Upper lobe of right lung (tissue), 1 donor: ENCODE measurements around the gene MRTFA. TPM values are rescaled to one million over a fixed set of nuclear protein-coding genes. Genes with fewer than 3 reads are reported as not detected.
A peak's percentile ranks its signal among the peaks of the same experiment; 100 is the strongest.

ENCODE experiments used
- ATAC-seq: fragments of 200-7000 bp; cut with Tn5 transposase; one replicate; pipeline ENCODE4 v1.9.1; 2020; ENCODE audit warnings: mild to moderate bottlenecking, moderate library complexity
- DNase-seq: peaks from one replicate; pipeline ENCODE4 v3.0.0-alpha.2; 2020
- H3K27ac ChIP-seq: fragments of 200-600 bp; one replicate; pipeline ENCODE4 v1.8.0; 2022
- H3K27me3 ChIP-seq: fragments of 200-600 bp; one replicate; pipeline ENCODE4 v1.8.0; 2022; ENCODE audit warnings: mild to moderate bottlenecking
- H3K36me3 ChIP-seq: fragments of 200-600 bp; one replicate; pipeline ENCODE4 v1.8.0; 2022
- H3K4me1 ChIP-seq: fragments of 200-600 bp; one replicate; pipeline ENCODE4 v1.8.0; 2022
- H3K4me3 ChIP-seq: fragments of 200-600 bp; one replicate; pipeline ENCODE4 v1.8.0; 2022; ENCODE audit warnings: mild to moderate bottlenecking
- H3K9me3 ChIP-seq: fragments of 200-600 bp; one replicate; pipeline ENCODE4 v1.8.0; 2022
- CTCF ChIP-seq: fragments of 200-600 bp; IDR thresholded peaks from one replicate; pipeline ENCODE4 v1.8.0; 2022; ENCODE audit warnings: antibody characterized with exemption
- intact Hi-C: fragments of 100-400 bp; cut with DNase I; formaldehyde crosslinking; loops from one replicate; pipeline ENCODE4 v1.11.0; 2022
- total RNA-seq: library from RNA; stranded (reverse); fragmentation: NEBNext Ultra II Directional; extraction: Animal tissue kit (Norgen Biotek cat#: 25700); gene quantifications from one replicate; pipeline ENCODE4 v1.2.1, GENCODE V29; 2021
- donor health status: DM: no; HTN: yes; CAD: no; lungs with severe emphysema.

Gene MRTFA
- total RNA-seq, 1 donor from 2014 or later: 60.4 TPM

GRCh38 chr22:40638261-40638660 is 1.7 kb upstream of the MRTFA start:
- Histone ChIP-seq H3K9me3 (no peaks in the 10 kb centered on the region), H3K27ac (no peak overlapping the region), H3K27me3 (no peaks in the 10 kb centered on the region), H3K4me1 (peaks cover 28% of the 10 kb centered on the region), H3K36me3 (no peaks in the 10 kb centered on the region), H3K4me3 (peak overlapping the region; percentile 97)
- no peak for TF ChIP-seq CTCF
- intact Hi-C loops: no loop called here
- DNase-seq: peak; percentile 37
- no peak for ATAC-seq

GRCh38 chr22:40637183-40638150 is 948 bp upstream of the MRTFA start:
- no peaks in the 10 kb centered on the region for H3K9me3 ChIP-seq
- no peaks in the 10 kb centered on the region for H3K36me3 ChIP-seq
- peaks cover 28% of the 10 kb centered on the region for H3K4me1 ChIP-seq
- ATAC-seq: peak; percentile 38
- TF ChIP-seq CTCF: no peak
- peak; percentile 71 for DNase-seq
- peak overlapping the region; percentile 97 for H3K4me3 ChIP-seq
- H3K27me3 ChIP-seq: no peaks in the 10 kb centered on the region
- H3K27ac ChIP-seq: peak overlapping the region; percentile 91
- intact Hi-C loops: no loop called here

DNA sequence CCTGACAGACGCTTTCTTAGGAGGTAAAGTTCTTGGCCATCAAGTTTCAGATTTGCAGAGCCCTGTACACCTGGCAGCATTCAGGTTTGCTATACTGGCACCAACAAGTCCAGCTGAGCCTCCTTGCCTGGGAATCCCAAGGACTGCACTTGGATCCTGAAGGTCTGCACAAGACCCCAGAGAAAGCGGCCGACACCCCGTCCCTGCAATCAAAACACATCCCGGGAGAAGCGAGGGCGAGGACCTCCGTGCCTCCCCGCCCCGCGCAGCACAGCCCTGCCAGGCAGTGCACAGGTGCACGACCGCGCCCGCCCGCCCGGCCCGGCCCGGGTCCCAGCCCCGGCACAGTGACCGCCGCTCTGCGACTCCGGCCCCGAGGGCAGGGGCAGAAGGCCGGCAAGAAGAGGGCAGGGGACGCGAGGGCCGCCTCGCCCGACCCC is 559 bp downstream of the MRTFA start:
- intact Hi-C loops: no loop called here
- TF ChIP-seq CTCF: no peak
- peaks cover 28% of the 10 kb centered on the region for H3K4me1 ChIP-seq
- H3K36me3 ChIP-seq: no peaks in the 10 kb centered on the region
- H3K27ac ChIP-seq: peak overlapping the region; percentile 86
- H3K27me3 ChIP-seq: no peaks in the 10 kb centered on the region
- no peak for DNase-seq
- no peaks in the 10 kb centered on the region for H3K9me3 ChIP-seq
- peak overlapping the region; percentile 97 for H3K4me3 ChIP-seq
- ATAC-seq: peak; percentile 29

DNA sequence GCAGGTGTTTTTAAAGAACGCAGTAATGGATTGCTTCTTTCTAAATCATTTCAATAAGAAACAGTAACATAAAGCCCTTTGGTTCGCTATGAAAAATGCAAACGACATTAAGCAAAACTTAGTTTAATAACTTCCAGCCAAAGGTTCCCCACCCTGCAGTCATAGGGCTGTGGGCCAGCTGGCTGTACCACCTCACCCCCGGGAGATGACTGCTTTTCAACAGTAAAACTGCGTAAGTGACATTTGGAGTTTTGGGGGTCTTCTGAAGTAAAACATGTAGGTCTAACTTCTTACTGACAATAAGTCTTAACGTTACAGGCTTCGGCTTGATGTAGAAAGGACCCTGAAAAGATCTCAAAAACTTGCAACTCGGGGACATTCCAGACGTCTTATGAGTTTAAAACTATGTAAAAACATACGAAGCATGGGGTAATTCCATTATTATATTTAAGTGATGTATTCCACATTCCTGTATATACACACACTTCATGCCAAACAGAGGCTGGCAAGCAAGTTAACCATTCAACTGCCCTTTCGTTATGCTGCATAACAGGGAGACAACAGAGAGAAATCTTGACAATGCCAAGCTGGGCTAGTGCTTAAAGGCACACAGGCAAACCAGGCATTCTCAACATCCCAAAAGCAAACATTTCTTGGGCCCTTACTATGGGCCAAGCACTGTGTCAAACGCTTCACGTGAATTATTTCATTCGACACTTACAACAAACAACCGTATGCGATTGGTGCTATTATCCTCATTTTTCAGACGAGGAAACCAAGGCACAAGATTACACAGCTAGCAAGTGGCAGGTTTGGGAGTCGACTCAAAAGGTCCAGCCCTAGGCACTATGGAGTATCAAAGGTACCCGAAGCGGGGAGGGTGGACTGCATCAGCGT is 1.2 kb downstream of the MRTFA start:
- ATAC-seq: no peak
- H3K9me3 ChIP-seq: no peaks in the 10 kb centered on the region
- H3K36me3 ChIP-seq: no peaks in the 10 kb centered on the region
- DNase-seq: no peak
- intact Hi-C loops: no loop called here
- peak overlapping the region; percentile 97 for H3K4me3 ChIP-seq
- peak overlapping the region; percentile 86 for H3K27ac ChIP-seq
- no peaks in the 10 kb centered on the region for H3K27me3 ChIP-seq
- peaks cover 28% of the 10 kb centered on the region for H3K4me1 ChIP-seq
- no peak for TF ChIP-seq CTCF

DNA sequence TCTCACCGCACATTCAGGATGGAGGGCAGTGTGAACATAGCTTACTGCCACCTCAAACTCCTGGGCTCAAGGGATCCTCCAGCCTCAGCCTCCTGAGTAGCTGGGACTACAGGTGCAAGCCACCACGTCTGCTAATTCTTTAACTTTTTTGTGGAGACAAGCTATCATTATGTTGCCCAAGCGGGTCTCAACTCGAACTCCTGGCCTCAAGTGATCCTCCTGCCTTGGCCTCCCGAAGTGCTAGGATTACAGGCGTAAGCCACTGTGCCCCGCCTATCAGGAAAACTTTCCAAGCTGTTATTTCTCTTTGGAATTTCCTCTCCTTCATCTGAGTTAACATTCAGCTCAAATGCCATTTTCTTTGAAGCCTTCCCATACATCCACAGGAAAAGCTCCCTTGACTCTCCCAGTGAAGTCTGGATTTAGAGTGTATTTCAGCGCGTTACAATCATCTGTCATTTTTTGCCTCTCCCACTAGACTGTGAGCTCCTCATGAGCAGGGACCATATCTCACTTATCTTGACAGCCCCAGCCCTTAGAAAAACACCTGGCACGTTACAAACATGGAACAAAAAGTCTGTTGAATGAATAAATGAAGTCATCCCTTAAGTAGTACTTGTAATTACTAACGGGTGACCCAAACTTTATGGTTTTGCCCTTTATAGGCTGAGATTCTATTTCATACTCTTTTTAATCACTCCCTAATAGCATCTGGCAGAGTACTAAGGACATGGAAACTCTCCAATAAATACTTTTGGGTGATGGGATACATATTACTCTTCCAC is 2.2 kb downstream of the MRTFA start:
- Histone ChIP-seq H3K4me1 (peaks cover 28% of the 10 kb centered on the region), H3K27me3 (no peaks in the 10 kb centered on the region), H3K27ac (no peak overlapping the region), H3K9me3 (no peaks in the 10 kb centered on the region), H3K4me3 (peak overlapping the region; percentile 97), H3K36me3 (no peaks in the 10 kb centered on the region)
- ATAC-seq (no peak), DNase-seq (no peak)
- no peak for TF ChIP-seq CTCF
- intact Hi-C loops: no loop called here
